Measurements from ENCODE around the gene SAXO2. TPM values are rescaled to one million over a fixed set of nuclear protein-coding genes. Genes with fewer than 3 reads are reported as not detected.
"Not testable (repeated sequence)": the region's sequence is repeated elsewhere in the genome, so short reads cannot be mapped to it uniquely, and the experiment has no call there.

Gene SAXO2
- polyA plus RNA-seq, 4 donors = 4.4 to 8.9 (median 6.7) TPM

DNA sequence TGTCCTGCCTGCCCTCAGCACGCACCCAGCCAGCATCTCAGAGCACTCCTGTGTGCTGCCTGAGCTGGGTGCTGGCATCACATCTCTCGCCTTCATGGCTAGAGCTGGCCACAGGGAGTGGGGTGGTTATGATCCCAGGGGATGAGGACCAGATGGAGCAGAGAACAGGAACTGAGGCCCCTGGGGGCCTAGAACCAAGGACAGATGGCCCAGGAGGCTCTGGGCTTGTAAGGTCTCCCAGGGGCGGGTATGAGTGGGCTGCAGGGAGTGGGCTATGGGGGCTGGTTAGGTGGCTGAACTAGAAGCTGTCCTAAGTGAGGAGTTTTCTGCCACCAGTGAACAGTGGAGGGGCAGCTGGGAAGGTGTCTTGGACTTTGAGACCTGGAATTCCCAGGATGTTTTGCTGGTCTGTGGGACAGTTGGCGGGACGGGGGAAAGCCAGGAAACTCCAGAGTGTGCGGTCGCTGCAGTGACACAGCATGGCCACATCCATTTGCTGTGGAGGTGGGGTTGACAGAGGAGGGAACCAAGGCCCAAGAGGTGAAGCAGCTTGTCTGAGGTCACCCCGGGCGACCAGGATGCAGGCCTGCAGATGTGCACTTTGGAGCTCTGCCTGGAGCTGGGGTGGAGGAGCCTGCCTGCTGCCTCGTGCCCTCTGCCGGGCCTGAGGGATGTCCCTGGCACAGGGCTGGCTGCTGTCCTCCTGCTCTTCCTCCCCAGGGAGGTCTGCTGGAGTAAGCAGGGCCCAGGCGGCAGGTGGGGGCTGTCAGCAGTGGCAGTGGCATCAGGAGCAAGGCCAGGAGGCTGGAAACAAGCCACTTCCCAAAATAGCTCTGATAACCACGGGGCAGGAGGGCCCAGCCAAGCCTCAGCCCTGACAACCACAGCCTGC is 70.3 kb downstream of the SAXO2 start:
- DNase-seq (ENCODE audit: low read depth in 4 of 4, low spot score in 2 of 4) = not testable (repeated sequence)

DNA sequence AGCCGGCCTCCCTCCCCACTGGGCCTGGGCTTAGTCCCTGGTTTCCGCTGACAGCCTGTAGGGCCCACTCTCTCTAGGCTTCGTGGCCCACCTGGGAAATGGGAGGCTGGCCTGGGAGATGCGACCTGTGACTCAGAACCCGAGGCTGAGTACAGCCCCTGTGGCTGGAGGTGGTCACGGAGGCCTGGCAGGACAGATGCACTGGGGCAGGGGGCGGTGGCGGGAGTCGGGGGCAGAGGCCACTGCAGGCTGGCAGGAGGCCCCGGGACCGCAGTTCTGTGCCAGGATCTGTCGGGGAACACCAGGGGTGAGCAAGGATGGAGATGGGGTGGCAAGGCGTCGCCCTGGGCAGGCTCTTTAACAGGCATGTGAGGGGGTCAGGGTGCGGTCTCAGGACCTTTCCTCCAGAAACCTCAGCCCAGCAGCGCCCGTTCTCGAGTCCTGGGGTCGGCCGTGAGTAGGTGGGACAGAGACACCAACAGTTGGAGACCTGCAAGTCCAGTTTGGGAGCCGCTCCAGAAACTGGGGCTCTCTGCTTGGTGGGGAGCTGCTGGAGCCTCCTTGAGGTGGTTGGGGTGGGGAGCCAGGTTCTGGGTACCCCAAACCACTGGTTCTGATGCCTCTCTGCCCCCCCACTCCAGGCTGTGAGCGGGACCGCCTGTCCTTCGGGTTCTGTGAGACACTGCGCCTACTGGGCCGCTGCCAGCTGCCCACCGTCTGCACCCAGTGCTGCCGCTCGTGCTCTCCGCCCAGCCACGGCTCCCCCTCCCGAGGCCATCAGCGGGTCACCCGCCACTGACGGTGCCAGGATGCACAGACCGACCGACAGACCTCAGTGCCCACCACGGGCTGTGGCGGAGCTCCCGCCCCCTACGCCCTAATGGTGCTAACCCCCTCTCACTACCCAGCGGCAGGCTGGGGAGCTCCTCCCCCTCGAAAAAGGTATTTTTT is 71.3 kb downstream of the SAXO2 start:
- not testable (repeated sequence) for DNase-seq (ENCODE audit: low read depth in 4 of 4, low spot score in 2 of 4)

Other genes starting within 250 kb of the SAXO2 start
- 10 to 100 TPM; 11.7 to 22.5 (median 17.6) TPM for gene MEX3B, start 216.8 kb upstream of the SAXO2 start, polyA plus RNA-seq (ENCODE audit: insufficient read length in 4 of 4)
- 10 to 100 TPM; 19.3 to 26.5 (median 20.9) TPM for gene EFL1, start 84 bp upstream of the SAXO2 start, polyA plus RNA-seq (ENCODE audit: insufficient read length in 4 of 4)
- 10 to 100 TPM in 2 of 4 donors, 1 to 10 TPM in 2; 3.7 to 19.9 (median 9.2) TPM for gene GOLGA6L10, start 86.7 kb downstream of the SAXO2 start, polyA plus RNA-seq (ENCODE audit: insufficient read length in 4 of 4)
- 10 to 100 TPM in 2 of 4 donors, 1 to 10 TPM in 2; 3.6 to 25.9 (median 13.0) TPM for gene GOLGA6L9, start 167.0 kb downstream of the SAXO2 start, polyA plus RNA-seq (ENCODE audit: insufficient read length in 4 of 4)